ENCODE results near the gene PRM3. TPM values are rescaled to one million over a fixed set of nuclear protein-coding genes. Genes with fewer than 3 reads are reported as not detected.

The PRM3 gene
- total RNA-seq, 1 experiment from 2014 or later: not detected

DNA sequence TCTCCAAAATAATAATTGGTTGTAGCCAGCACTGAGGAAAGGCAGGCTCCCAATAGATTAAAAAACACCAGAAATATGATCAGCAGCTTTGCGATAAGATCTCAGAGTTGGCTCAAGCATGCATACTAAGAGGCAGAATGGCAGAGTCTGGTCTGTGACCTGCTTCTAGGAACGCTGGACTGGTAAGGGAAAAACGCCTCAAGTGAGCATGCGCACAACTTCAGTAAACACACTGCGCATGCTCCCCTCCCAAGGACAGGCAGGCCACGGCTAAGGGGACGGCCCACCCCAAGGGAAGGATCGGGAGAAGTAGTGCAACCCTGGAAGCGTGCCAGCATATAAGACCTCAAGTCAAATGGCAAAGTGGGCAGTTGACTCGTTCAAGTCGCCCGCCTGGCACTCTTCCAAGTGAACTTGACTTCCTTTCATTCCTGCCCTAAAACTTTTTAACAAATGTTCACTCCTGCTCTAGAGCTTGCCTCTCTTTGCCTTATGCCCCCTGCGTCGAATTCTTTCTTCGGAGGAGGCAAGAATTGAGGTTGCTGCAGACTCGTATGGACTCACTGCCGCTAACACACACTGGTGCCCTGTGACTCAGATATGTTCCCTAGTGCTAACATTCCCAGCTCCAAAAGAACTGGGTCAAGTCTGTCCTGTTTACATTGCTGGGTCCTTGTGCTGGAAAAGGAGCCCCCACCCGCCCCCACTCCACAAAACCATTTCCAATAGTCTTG is 30.1 kb upstream of the PRM3 start:
- H2AK5ac ChIP-seq (ENCODE audit: insufficient read length, low read length): no peak overlapping the region
- peaks cover 4 to 8% of the 10 kb centered on the region in 2 experiments for H3K4me1 Mint-ChIP-seq
- no peak overlapping the region for H3K23ac ChIP-seq (ENCODE audit: insufficient read length, low read depth, low read length)
- H2BK120ac ChIP-seq (ENCODE audit: low read depth, low read length, poor library complexity, severe bottlenecking): no peak overlapping the region
- H3K9me3 Mint-ChIP-seq: no peaks in the 10 kb centered on the region; a peak in 1 of 5 replicates
- H2BK15ac ChIP-seq (ENCODE audit: low read depth, low read length): no peak overlapping the region
- H4K91ac ChIP-seq (ENCODE audit: insufficient read length, low read depth, low read length): no peak overlapping the region
- H3K18ac ChIP-seq (ENCODE audit: insufficient read length, low read depth, low read length): no peak overlapping the region
- H3K79me1 ChIP-seq (ENCODE audit: insufficient read depth, low read depth, low read length, poor library complexity, severe bottlenecking): no peaks in the 10 kb centered on the region
- 0 out of 7 replicates have a peak overlapping the region, but pooled peaks of 1 of the 3 experiments have one; percentile 29 for H3K27ac Mint-ChIP-seq
- no CpG with 5 or more reads among the region's 18 CpGs for WGBS (ENCODE audit: extremely low coverage, insufficient read length, low lambda C conversion rate)
- no peak overlapping the region for H2BK12ac ChIP-seq (ENCODE audit: insufficient read length, low read depth, low read length)
- H3T11ph ChIP-seq (ENCODE audit: low read length): no peak overlapping the region
- H3K27ac ChIP-seq (ENCODE audit: insufficient read length, low read depth, low read length): no peak overlapping the region
- no peak overlapping the region for H2BK5ac ChIP-seq (ENCODE audit: insufficient read length, low read length)
- H4K5ac ChIP-seq (ENCODE audit: insufficient read length, low read depth, low read length): no peak overlapping the region
- H3K27me3 Mint-ChIP-seq (ENCODE audit: low read depth): no peaks in the 10 kb centered on the region; the same call in 1 of the 2 replicates
- H2BK20ac ChIP-seq (ENCODE audit: low read depth, low read length, poor library complexity, severe bottlenecking): no peak overlapping the region
- no peak overlapping the region for H2AFZ ChIP-seq (ENCODE audit: low read length)
- H4K20me1 ChIP-seq (ENCODE audit: control insufficient read depth, insufficient read depth, insufficient read length): no peaks in the 10 kb centered on the region
- H3K23me2 ChIP-seq (ENCODE audit: insufficient read length, low read depth, low read length, poor library complexity, severe bottlenecking): no peaks in the 10 kb centered on the region
- H3K9ac ChIP-seq (ENCODE audit: extremely low read depth, insufficient read length, low read length): no peak overlapping the region
- no peaks in the 10 kb centered on the region for H3K27me3 ChIP-seq (ENCODE audit: insufficient read depth, low read length)
- H3K4me2 ChIP-seq (ENCODE audit: insufficient read depth, insufficient read length, low read length): no peak overlapping the region
- H3K9me3 ChIP-seq (ENCODE audit: control insufficient read depth, low read depth, low read length): no peaks in the 10 kb centered on the region
- H3K14ac ChIP-seq (ENCODE audit: insufficient read depth, low read length): no peak overlapping the region
- H3K4me3 Mint-ChIP-seq: no peak overlapping the region
- no peak for DNase-seq
- 0 out of 2 replicates have a peak, but pooled peaks cover 2% of the 10 kb centered on the region for H3K79me2 ChIP-seq (ENCODE audit: insufficient read depth, low read length)
- no peak overlapping the region for H4K8ac ChIP-seq (replicated peaks; ENCODE audit: insufficient read length, low read depth, low read length)
- no peaks in the 10 kb centered on the region for H3K4me1 ChIP-seq (ENCODE audit: insufficient read depth, low read length)
- H3K4ac ChIP-seq (ENCODE audit: low read depth, low read length): no peak overlapping the region
- H3K36me3 Mint-ChIP-seq (ENCODE audit: insufficient read depth in 1 of 3, low read depth in 3 of 3): peaks cover 0 to 1% (median 0%) of the 10 kb centered on the region in 3 experiments; a peak in 1 of 7 replicates
- no peak overlapping the region for H3K56ac ChIP-seq (ENCODE audit: insufficient read length, low read depth, low read length)
- TF ChIP-seq, protein P1, sequence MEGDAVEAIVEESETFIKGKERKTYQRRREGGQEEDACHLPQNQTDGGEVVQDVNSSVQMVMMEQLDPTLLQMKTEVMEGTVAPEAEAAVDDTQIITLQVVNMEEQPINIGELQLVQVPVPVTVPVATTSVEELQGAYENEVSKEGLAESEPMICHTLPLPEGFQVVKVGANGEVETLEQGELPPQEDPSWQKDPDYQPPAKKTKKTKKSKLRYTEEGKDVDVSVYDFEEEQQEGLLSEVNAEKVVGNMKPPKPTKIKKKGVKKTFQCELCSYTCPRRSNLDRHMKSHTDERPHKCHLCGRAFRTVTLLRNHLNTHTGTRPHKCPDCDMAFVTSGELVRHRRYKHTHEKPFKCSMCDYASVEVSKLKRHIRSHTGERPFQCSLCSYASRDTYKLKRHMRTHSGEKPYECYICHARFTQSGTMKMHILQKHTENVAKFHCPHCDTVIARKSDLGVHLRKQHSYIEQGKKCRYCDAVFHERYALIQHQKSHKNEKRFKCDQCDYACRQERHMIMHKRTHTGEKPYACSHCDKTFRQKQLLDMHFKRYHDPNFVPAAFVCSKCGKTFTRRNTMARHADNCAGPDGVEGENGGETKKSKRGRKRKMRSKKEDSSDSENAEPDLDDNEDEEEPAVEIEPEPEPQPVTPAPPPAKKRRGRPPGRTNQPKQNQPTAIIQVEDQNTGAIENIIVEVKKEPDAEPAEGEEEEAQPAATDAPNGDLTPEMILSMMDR (conservative IDR thresholded peaks at IDR 0.05): no peak

All from H9 (cell line).